BLaER1 (cell line): ENCODE data around the gene STOX2.

Experiments
- H3K27ac ChIP-seq: shearing (Covaris generic); formaldehyde crosslinking; 2 replicates; pipeline ENCODE4 v1.8.1; 2022
- H3K27me3 ChIP-seq: shearing (Covaris generic); formaldehyde crosslinking; 2 replicates; pipeline ENCODE4 v1.8.1; 2022
- H3K36me3 ChIP-seq: shearing (Covaris generic); formaldehyde crosslinking; 2 replicates; pipeline ENCODE4 v1.8.1; 2022
- H3K4me1 ChIP-seq: shearing (Covaris generic); formaldehyde crosslinking; 2 replicates; pipeline ENCODE4 v1.8.1; 2022
- H3K4me2 ChIP-seq: shearing (Covaris generic); formaldehyde crosslinking; 2 replicates; pipeline ENCODE4 v1.8.1; 2022
- H3K4me3 ChIP-seq: shearing (Covaris generic); formaldehyde crosslinking; 2 replicates; pipeline ENCODE4 v1.8.1; 2022
- H3K9ac ChIP-seq: shearing (Covaris generic); formaldehyde crosslinking; 2 replicates; pipeline ENCODE4 v1.8.1; 2022
- H3K9me3 ChIP-seq: shearing (Covaris generic); formaldehyde crosslinking; 2 replicates; pipeline ENCODE4 v1.8.1; 2022
- H4K20me1 ChIP-seq: shearing (Covaris generic); formaldehyde crosslinking; 2 replicates; pipeline ENCODE4 v1.8.1; 2022
- Cebpa-rat ChIP-seq: shearing (Covaris generic); IDR thresholded peaks from 2 replicates; pipeline ENCODE4 v1.8.1; 2022

The STOX2 gene

GRCh38 chr4:183888564-183888963, 16.5 kb upstream of the STOX2 start:
- H3K36me3 ChIP-seq, result no peaks in the 10 kb centered on the region
- no peak overlapping the region for H3K27ac ChIP-seq
- H3K9me3 ChIP-seq, result peaks cover 8% of the 10 kb centered on the region; the same call in 1 of the 2 replicates
- TF ChIP-seq Cebpa-rat, result no peak
- no peaks in the 10 kb centered on the region for H3K27me3 ChIP-seq
- H3K4me3 ChIP-seq, result no peak overlapping the region
- no peaks in the 10 kb centered on the region for H4K20me1 ChIP-seq
- H3K4me1 ChIP-seq, result peaks cover 7% of the 10 kb centered on the region; the same call in 1 of the 2 replicates
- no peak overlapping the region for H3K9ac ChIP-seq
- no peak overlapping the region for H3K4me2 ChIP-seq

- no peak overlapping the region for H3K27ac ChIP-seq
- no peaks in the 10 kb centered on the region for H4K20me1 ChIP-seq
- no peak overlapping the region for H3K9ac ChIP-seq
- peaks cover 1% of the 10 kb centered on the region; the same call in 1 of the 2 replicates for H3K4me1 ChIP-seq
- no peak overlapping the region for H3K4me3 ChIP-seq
- H3K9me3 ChIP-seq, result peaks cover 8% of the 10 kb centered on the region; the same call in 1 of the 2 replicates
- H3K36me3 ChIP-seq, result no peaks in the 10 kb centered on the region
- no peaks in the 10 kb centered on the region for H3K27me3 ChIP-seq
- no peak for TF ChIP-seq Cebpa-rat
- no peak overlapping the region for H3K4me2 ChIP-seq
These were observed 15.9 kb upstream of the STOX2 start for GRCh38 chr4:183889190-183889589.

- no peaks in the 10 kb centered on the region for H3K36me3 ChIP-seq
- H4K20me1 ChIP-seq, result no peaks in the 10 kb centered on the region
- H3K4me1 ChIP-seq, result no peaks in the 10 kb centered on the region
- H3K4me2 ChIP-seq, result no peak overlapping the region
- no peak overlapping the region for H3K9ac ChIP-seq
- H3K27ac ChIP-seq, result no peak overlapping the region
- no peaks in the 10 kb centered on the region for H3K27me3 ChIP-seq
- no peak for TF ChIP-seq Cebpa-rat
- H3K4me3 ChIP-seq, result no peak overlapping the region
- H3K9me3 ChIP-seq, result peaks cover 17% of the 10 kb centered on the region
These were observed 7.9 kb upstream of the STOX2 start for GRCh38 chr4:183897193-183897592.

GRCh38 chr4:183898456-183898855, 6.7 kb upstream of the STOX2 start:
- H3K4me1 ChIP-seq, result no peaks in the 10 kb centered on the region
- H4K20me1 ChIP-seq, result no peaks in the 10 kb centered on the region
- no peak for TF ChIP-seq Cebpa-rat
- no peak overlapping the region for H3K4me2 ChIP-seq
- H3K36me3 ChIP-seq, result no peaks in the 10 kb centered on the region
- H3K4me3 ChIP-seq, result no peak overlapping the region
- no peak overlapping the region for H3K27ac ChIP-seq
- H3K27me3 ChIP-seq, result no peaks in the 10 kb centered on the region
- no peak overlapping the region for H3K9ac ChIP-seq
- peaks cover 22% of the 10 kb centered on the region for H3K9me3 ChIP-seq

GRCh38 chr4:183903021-183903760, 1.9 kb upstream of the STOX2 start:
- Histone ChIP-seq H3K4me1 (no peaks in the 10 kb centered on the region), H3K9me3 (peaks cover 51% of the 10 kb centered on the region), H3K9ac (no peak overlapping the region), H3K36me3 (no peaks in the 10 kb centered on the region), H3K4me3 (no peak overlapping the region), H3K4me2 (no peak overlapping the region), H3K27ac (no peak overlapping the region), H4K20me1 (no peaks in the 10 kb centered on the region), H3K27me3 (no peaks in the 10 kb centered on the region)
- no peak for TF ChIP-seq Cebpa-rat

GRCh38 chr4:183905593-183906488, 734 bp downstream of the STOX2 start:
- no peak overlapping the region for H3K9ac ChIP-seq
- no peaks in the 10 kb centered on the region for H4K20me1 ChIP-seq
- no peak overlapping the region for H3K4me3 ChIP-seq
- TF ChIP-seq Cebpa-rat, result no peak
- no peak overlapping the region for H3K4me2 ChIP-seq
- peaks cover 34% of the 10 kb centered on the region for H3K9me3 ChIP-seq
- no peaks in the 10 kb centered on the region for H3K4me1 ChIP-seq
- no peak overlapping the region for H3K27ac ChIP-seq
- no peaks in the 10 kb centered on the region for H3K27me3 ChIP-seq
- no peaks in the 10 kb centered on the region for H3K36me3 ChIP-seq

GRCh38 chr4:183906489-183906738, 1.3 kb downstream of the STOX2 start:
- Histone ChIP-seq H3K4me3 (no peak overlapping the region), H4K20me1 (no peaks in the 10 kb centered on the region), H3K4me2 (no peak overlapping the region), H3K9me3 (peaks cover 34% of the 10 kb centered on the region), H3K36me3 (no peaks in the 10 kb centered on the region), H3K27ac (no peak overlapping the region), H3K4me1 (no peaks in the 10 kb centered on the region), H3K9ac (no peak overlapping the region), H3K27me3 (no peaks in the 10 kb centered on the region)
- no peak for TF ChIP-seq Cebpa-rat

GRCh38 chr4:183906739-183907651, 1.9 kb downstream of the STOX2 start:
- no peak for TF ChIP-seq Cebpa-rat
- H3K27me3 ChIP-seq, result no peaks in the 10 kb centered on the region
- H3K27ac ChIP-seq, result no peak overlapping the region
- no peak overlapping the region for H3K9ac ChIP-seq
- no peak overlapping the region for H3K4me3 ChIP-seq
- H3K36me3 ChIP-seq, result no peaks in the 10 kb centered on the region
- H3K9me3 ChIP-seq, result peaks cover 34% of the 10 kb centered on the region
- no peaks in the 10 kb centered on the region for H4K20me1 ChIP-seq
- no peak overlapping the region for H3K4me2 ChIP-seq
- no peaks in the 10 kb centered on the region for H3K4me1 ChIP-seq

GRCh38 chr4:183907871-183908683, 3.0 kb downstream of the STOX2 start:
- TF ChIP-seq Cebpa-rat, result no peak
- Histone ChIP-seq H3K9ac (no peak overlapping the region), H3K4me1 (no peaks in the 10 kb centered on the region), H3K27ac (no peak overlapping the region), H3K9me3 (peaks cover 32% of the 10 kb centered on the region), H3K36me3 (no peaks in the 10 kb centered on the region), H3K4me3 (no peak overlapping the region), H3K4me2 (no peak overlapping the region), H4K20me1 (no peaks in the 10 kb centered on the region), H3K27me3 (no peaks in the 10 kb centered on the region)
